Erythroblast (primary cell): ENCODE data around the gene IL18RAP.

Source experiments
- GATA1 ChIP-seq: IDR thresholded peaks from 2 replicates; pipeline ENCODE4 v1.6.1; 2011; ENCODE audit warnings: low read depth, mild to moderate bottlenecking, control low read depth, low read length, moderate library complexity
- POLR2A ChIP-seq: IDR thresholded peaks from 2 replicates; pipeline ENCODE4 v1.6.1; 2011; ENCODE audit warnings: mild to moderate bottlenecking, low read length

DNA sequence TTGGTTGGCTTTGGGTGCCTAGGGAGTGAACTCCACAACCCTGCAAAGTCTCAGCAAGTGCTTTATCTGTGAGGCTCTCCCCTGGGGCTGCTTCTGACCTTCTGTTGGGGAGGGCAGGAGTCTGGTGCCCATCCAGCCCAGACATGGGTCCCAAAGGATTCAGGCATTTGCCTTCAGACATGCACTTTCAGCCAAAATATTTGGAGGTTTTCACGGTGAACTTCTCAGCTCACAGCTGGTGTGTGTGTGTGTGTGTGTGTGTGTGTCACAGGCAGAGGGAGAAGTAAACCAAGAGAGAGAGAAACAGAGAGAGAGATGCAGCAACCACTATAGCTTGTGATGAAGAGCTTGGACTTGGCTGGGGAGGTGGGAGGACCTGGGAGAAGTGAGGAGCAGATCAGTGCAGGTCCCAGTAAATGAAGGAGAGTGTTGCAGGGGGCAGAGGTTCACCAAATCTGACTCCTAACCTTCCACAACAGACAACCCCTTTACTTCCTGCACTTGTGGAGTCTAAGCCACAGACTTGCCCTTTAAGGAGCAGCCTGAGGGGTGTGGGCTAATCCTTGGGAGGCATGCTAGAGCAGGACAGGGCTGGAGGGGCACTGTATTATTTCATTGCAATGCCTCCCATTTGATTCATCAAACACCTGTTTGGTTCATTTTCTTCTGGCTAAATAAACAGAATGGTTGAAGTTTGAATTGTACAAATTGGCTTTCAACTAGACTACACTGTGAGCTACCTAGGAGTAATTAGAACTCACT is 64.2 kb downstream of the IL18RAP start:
- TF ChIP-seq POLR2A (no peak), GATA1 (no peak)
